GM19463 (cell line): Measurements from ENCODE around the gene CCDC85C.

ENCODE experiments used
- ATAC-seq: cut with Tn5 transposase; IDR thresholded peaks from one replicate; pipeline ENCODE4 v1.9.1; 2021; ENCODE audit warnings: mild to moderate bottlenecking, moderate library complexity; ENCODE audit not compliant: unreplicated experiment

The CCDC85C gene

DNA sequence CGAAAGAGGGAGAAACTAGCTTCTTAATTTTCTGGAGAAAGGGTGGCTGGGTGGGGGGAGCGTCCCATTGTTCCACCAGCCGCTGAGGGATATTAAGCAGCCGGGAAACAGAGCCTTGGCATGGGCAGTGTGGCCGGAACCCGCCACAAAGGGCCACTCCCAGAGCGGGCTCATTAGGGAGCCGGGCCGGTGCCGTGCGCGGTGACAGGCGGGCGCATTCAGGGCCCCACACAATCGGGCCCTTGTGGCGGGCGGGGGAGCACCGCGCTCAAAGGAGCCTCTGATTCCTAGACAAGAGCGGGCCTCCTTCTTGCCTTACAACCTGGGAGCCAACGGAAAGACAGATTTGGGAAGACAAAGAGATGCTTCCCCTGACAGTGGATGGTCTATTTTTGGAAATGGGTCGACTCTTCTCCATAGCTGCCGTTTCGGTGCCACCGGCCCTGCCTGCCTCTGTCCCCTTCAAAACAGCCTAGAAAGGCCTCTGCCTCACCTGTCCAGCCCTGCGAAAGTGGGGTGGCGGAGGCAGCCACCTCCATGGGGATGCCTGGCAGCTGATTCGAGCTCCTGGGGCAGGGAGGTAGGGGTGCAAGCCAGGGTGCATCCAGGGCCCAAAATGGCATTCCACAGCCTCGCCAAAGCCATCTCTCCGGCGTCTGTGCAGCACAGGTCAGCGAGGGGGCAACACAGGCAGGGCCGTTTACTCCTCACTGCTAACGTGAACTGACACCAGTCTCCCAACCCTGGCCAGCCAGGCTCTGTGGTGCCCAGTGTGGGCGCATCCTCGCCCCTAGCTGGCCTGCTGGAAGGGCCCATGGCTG lies 10.9 kb downstream of the CCDC85C start:
- ATAC-seq: no peak

DNA sequence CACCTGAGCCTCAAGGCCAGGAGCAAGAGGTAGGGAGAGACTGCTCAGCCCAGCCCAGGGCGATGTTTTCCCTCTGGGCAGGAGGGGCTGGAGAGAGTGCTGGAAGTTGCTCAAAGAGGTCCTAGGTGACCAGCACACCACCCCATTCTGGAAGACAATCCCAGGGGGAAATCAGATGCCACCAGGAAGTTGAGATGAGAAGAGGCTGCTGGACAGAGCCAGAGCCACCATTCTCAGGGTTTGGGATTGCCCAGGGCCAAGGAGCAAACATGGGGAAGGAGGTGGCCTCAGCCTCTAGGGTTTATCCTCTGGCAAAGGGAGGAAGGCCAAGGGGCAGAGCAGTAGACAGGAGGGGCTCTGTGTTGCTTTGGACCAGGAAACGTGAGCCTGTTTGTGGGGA lies 11.6 kb downstream of the CCDC85C start:
- no peak for ATAC-seq

GRCh38 chr14:99590746-99591555 lies 13.1 kb downstream of the CCDC85C start:
- no peak for ATAC-seq

GRCh38 chr14:99589651-99590530 lies 14.1 kb downstream of the CCDC85C start:
- ATAC-seq: no peak

GRCh38 chr14:99589031-99589441 lies 15.0 kb downstream of the CCDC85C start:
- ATAC-seq: no peak

DNA sequence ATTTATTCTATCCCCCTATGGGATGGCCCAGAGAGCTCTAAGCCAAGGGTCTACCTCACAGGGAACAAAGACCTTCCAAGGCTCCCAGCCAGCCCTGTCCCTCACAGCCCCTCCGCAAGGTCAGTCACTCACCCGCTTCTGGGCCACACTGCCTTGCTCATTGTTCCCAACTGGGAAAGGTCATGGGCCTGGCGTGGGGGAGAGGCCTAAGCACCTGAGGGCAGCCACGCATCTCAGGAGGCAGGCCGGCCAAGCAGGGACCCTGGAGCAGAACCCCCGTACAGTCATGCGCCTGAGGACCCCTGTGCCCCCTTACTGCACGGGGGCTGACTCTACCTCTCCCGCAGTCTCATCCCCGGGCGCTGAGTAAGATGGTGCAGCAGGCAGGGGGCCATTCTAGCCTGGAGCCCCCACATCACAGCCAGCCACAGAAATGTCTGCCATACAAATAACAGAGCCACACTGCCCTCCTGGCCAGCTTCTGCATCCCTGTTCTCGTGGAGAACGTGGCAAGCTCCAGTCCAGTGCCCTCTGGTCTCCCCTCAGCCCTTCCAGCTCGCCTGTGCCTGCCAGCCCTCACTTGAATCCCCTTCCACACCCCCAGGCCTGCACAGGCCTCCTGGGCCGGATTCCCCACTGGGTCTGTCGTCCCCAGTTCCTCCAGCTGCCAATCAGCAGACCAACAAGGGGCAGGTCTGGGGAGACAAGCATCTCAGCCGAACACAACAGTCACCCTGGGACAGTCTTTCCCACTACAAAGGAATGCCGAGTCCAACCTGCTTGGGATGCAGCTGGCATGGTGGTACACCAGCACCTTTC lies 16.3 kb downstream of the CCDC85C start:
- ATAC-seq: no peak

- no peak for ATAC-seq
These were observed 17.1 kb downstream of the CCDC85C start for GRCh38 chr14:99586761-99587459.

GRCh38 chr14:99586054-99586760 lies 17.8 kb downstream of the CCDC85C start:
- no peak for ATAC-seq

DNA sequence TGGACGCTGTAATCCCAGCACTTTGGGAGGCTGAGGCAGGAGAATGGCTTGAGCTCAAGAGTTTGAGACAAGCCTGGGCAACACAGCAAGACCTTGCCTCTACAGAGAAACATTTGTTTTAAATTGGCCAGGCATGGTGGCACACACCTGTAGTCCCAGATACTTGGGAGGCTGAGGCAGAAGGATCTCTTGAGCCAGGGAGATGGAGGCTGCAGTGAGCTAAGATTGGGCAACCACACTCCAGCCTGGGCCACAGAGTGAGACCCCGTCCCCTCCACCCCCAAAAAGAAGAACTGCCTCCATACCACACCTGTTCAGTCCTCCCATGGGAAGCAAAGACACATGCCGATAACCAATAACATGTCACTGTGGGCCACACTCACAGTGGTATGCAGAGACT lies 19.2 kb downstream of the CCDC85C start:
- no peak for ATAC-seq

- ATAC-seq: no peak
These were observed 22.1 kb downstream of the CCDC85C start for GRCh38 chr14:99581938-99582337.

DNA sequence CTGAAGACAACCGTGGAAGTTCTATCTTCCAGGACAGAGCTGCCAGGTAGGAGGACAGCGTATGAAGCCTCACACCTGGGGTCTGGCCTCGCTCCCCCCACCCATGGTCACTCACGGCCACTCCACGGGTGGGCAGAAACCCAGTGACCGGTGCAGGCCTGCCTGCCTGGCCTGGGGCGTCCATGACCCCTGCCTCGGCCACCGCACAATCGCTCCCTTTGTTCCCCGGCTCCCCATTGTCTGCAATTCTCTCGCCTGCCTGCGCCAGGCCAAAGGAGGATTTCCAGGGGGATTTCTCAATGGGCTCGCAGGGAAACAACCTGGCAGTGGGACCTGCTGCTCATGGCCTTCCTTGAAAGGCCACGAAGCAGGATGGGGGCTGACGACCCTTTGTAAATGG lies 22.6 kb downstream of the CCDC85C start:
- ATAC-seq: no peak

GRCh38 chr14:99579903-99580571 lies 24.0 kb downstream of the CCDC85C start:
- no peak for ATAC-seq

DNA sequence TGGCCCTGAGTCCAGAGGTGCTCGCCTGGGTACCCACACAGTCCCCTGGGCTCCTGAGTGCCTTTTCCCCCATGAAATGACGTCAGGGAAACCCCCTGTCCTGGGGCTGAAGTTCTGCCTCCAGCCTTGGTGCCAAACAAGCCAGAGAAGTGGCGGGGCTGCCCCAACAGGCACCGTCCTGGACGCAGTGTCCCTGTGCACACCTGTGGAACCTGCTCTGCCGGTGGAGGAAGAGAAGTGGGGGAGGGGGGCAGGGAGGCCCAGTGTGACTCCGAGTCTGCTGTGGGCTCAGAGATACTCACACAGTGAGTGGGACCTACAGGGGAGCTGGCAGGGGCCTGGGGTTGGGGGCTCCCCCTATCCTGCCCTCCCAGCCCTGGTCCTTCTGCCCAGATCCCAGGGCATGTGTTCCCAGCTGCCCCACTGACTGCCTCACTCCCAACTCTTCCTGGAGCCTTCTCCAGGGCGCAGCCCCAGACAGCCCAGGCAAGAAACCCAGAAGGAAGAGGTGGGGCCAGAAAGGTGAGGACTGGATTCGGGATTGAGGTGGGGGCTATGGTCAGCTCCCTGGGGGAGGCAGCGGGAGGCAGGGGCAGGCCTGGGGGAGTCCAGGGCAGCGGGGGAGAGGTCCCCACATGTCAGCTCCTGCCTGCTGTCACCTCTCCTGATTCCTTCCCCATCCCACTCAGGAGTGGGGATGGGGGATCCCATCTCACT lies 24.7 kb downstream of the CCDC85C start:
- ATAC-seq: no peak

GRCh38 chr14:99578541-99579101 lies 25.4 kb downstream of the CCDC85C start:
- no peak for ATAC-seq

GRCh38 chr14:99576761-99577705 lies 27.0 kb downstream of the CCDC85C start:
- no peak for ATAC-seq

DNA sequence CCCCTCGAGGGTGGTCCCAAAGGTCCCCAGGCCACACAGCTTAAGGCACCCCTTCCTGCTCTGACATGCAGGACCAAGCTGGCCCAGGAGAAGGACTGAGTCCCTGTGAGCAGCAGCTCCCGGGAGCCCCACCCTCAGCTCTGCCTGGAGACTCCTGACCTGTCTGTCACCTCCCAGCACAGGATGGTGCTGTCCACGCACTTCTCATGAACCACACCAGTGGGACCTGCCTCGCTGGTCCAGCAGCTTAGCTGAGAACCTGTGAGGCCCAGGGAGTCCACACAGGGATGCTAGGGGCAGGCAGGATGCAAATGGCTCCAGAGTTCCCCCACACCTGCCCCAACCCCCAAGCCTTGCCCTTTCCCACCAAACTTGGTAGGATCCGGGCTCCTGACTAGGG lies 27.7 kb downstream of the CCDC85C start:
- no peak for ATAC-seq
